K562 (cell line): Measurements from ENCODE around the gene FBRS. TPM values are rescaled to one million over a fixed set of nuclear protein-coding genes. Genes with fewer than 3 reads are reported as not detected.

Source experiments
- CHD1 ChIP-seq: fragments of 200-600 bp; sonication (generic); IDR thresholded peaks from one replicate; pipeline ENCODE4 v1.6.1; 2012; ENCODE audit warnings: mild to moderate bottlenecking, moderate library complexity, low read length, inconsistent platforms
- DLX4 ChIP-seq: fragments of 250-450 bp; sonication (Bioruptor Pico); IDR thresholded peaks from 2 replicates; pipeline ENCODE4 v1.6.1; 2021; ENCODE audit warnings: mild to moderate bottlenecking
- MTA2 ChIP-seq: fragments of 450-650 bp; IDR thresholded peaks from 2 replicates; pipeline ENCODE4 v1.6.1; 2016; ENCODE audit warnings: low read depth
- NCOA6 ChIP-seq: fragments of 450-650 bp; IDR thresholded peaks from 2 replicates; pipeline ENCODE4 v1.6.1; 2017; ENCODE audit warnings: mild to moderate bottlenecking
- SNIP1 ChIP-seq: fragments of 450-650 bp; IDR thresholded peaks from 2 replicates; pipeline ENCODE4 v1.7.1; 2017; ENCODE audit warnings: low read depth, mild to moderate bottlenecking
- TAF9B ChIP-seq: fragments of 450-650 bp; IDR thresholded peaks from 2 replicates; pipeline ENCODE4 v1.6.1; 2018; ENCODE audit warnings: mild to moderate bottlenecking; ENCODE audit not compliant: partially characterized antibody
- XRCC3 ChIP-seq: fragments of 450-650 bp; IDR thresholded peaks from 2 replicates; pipeline ENCODE4 v1.6.1; 2017; ENCODE audit warnings: mild to moderate bottlenecking, moderate library complexity
- ZBTB1 ChIP-seq: sonication (generic); formaldehyde crosslinking; IDR thresholded peaks from 2 replicates; pipeline ENCODE4 v1.8.1; 2023; ENCODE audit warnings: missing genetic modification reagents, low read depth, mild to moderate bottlenecking, borderline replicate concordance
- polyA plus RNA-seq, 8 experiments: library from polyadenylated mRNA; depleted of rRNA in 4 of 8; stranded (reverse) in 5 of 8; unstranded in 3 of 8; fragments of >200 nt; fragmentation: Nextera tagmentation in 2 of 8; fragmentation: Illumina TruSeq in 1 of 8; extraction: Ambion mirVana in 2 of 8; extraction: Trizol in 1 of 8; gene quantifications; 2 replicates each; pipeline versions ENCODE4 v1.2.1 to v1.2.3, GENCODE V29; 2011 to 2014; ENCODE audit warnings: inconsistent platforms in 1 of 8, missing spikeins in 1 of 8
- total RNA-seq, 7 experiments: library from RNA; depleted of rRNA in 6 of 7; stranded (reverse); fragments of >200 nt in 6 of 7; fragmentation: Illumina TruSeq in 2 of 7; extraction: Trizol in 2 of 7; gene quantifications; 2 replicates each; pipeline versions ENCODE4 v1.2.1 to v1.2.3, GENCODE V29; 2011 to 2021; ENCODE audit warnings: low replicate concordance in 1 of 7
- TF ChIP-seq, protein P1 (sequence below), 2 experiments: IDR thresholded peaks; 2 replicates each; pipeline ENCODE4 v1.6.1; 2012; ENCODE audit warnings: improper control_type of control experiment in 2 of 2, low read depth in 2 of 2, low read length in 2 of 2, borderline replicate concordance in 1 of 2
- TF ChIP-seq, protein P2 (sequence below): fragments of 200-600 bp; sonication (generic); IDR thresholded peaks from one replicate; pipeline ENCODE4 v1.6.1; 2012; ENCODE audit warnings: mild to moderate bottlenecking, low read depth, low read length, inconsistent platforms
- TF ChIP-seq, protein P3 (sequence below): fragments of 250-450 bp; sonication (Bioruptor Pico); IDR thresholded peaks from 2 replicates; pipeline ENCODE4 v1.4.0; 2020; ENCODE audit warnings: borderline replicate concordance

The FBRS gene
- total and polyA plus RNA-seq, 9 of the 15 experiments (the other 6 are each of a cell fraction or from before 2014, with no cell fraction given): 0.32 to 59.5 (median 13.1) TPM

- TF ChIP-seq, protein P1, sequence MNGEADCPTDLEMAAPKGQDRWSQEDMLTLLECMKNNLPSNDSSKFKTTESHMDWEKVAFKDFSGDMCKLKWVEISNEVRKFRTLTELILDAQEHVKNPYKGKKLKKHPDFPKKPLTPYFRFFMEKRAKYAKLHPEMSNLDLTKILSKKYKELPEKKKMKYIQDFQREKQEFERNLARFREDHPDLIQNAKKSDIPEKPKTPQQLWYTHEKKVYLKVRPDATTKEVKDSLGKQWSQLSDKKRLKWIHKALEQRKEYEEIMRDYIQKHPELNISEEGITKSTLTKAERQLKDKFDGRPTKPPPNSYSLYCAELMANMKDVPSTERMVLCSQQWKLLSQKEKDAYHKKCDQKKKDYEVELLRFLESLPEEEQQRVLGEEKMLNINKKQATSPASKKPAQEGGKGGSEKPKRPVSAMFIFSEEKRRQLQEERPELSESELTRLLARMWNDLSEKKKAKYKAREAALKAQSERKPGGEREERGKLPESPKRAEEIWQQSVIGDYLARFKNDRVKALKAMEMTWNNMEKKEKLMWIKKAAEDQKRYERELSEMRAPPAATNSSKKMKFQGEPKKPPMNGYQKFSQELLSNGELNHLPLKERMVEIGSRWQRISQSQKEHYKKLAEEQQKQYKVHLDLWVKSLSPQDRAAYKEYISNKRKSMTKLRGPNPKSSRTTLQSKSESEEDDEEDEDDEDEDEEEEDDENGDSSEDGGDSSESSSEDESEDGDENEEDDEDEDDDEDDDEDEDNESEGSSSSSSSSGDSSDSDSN (IDR thresholded peaks at IDR 0.05; ENCODE audit: borderline replicate concordance in 1 of 2, low read depth in 2 of 2, low read length in 2 of 2): peak in 1 of 2 experiments; percentile 39; a peak in 1 of 4 replicates
- no peak for TF ChIP-seq MTA2
- no peak for TF ChIP-seq NCOA6
- TF ChIP-seq, protein P2, sequence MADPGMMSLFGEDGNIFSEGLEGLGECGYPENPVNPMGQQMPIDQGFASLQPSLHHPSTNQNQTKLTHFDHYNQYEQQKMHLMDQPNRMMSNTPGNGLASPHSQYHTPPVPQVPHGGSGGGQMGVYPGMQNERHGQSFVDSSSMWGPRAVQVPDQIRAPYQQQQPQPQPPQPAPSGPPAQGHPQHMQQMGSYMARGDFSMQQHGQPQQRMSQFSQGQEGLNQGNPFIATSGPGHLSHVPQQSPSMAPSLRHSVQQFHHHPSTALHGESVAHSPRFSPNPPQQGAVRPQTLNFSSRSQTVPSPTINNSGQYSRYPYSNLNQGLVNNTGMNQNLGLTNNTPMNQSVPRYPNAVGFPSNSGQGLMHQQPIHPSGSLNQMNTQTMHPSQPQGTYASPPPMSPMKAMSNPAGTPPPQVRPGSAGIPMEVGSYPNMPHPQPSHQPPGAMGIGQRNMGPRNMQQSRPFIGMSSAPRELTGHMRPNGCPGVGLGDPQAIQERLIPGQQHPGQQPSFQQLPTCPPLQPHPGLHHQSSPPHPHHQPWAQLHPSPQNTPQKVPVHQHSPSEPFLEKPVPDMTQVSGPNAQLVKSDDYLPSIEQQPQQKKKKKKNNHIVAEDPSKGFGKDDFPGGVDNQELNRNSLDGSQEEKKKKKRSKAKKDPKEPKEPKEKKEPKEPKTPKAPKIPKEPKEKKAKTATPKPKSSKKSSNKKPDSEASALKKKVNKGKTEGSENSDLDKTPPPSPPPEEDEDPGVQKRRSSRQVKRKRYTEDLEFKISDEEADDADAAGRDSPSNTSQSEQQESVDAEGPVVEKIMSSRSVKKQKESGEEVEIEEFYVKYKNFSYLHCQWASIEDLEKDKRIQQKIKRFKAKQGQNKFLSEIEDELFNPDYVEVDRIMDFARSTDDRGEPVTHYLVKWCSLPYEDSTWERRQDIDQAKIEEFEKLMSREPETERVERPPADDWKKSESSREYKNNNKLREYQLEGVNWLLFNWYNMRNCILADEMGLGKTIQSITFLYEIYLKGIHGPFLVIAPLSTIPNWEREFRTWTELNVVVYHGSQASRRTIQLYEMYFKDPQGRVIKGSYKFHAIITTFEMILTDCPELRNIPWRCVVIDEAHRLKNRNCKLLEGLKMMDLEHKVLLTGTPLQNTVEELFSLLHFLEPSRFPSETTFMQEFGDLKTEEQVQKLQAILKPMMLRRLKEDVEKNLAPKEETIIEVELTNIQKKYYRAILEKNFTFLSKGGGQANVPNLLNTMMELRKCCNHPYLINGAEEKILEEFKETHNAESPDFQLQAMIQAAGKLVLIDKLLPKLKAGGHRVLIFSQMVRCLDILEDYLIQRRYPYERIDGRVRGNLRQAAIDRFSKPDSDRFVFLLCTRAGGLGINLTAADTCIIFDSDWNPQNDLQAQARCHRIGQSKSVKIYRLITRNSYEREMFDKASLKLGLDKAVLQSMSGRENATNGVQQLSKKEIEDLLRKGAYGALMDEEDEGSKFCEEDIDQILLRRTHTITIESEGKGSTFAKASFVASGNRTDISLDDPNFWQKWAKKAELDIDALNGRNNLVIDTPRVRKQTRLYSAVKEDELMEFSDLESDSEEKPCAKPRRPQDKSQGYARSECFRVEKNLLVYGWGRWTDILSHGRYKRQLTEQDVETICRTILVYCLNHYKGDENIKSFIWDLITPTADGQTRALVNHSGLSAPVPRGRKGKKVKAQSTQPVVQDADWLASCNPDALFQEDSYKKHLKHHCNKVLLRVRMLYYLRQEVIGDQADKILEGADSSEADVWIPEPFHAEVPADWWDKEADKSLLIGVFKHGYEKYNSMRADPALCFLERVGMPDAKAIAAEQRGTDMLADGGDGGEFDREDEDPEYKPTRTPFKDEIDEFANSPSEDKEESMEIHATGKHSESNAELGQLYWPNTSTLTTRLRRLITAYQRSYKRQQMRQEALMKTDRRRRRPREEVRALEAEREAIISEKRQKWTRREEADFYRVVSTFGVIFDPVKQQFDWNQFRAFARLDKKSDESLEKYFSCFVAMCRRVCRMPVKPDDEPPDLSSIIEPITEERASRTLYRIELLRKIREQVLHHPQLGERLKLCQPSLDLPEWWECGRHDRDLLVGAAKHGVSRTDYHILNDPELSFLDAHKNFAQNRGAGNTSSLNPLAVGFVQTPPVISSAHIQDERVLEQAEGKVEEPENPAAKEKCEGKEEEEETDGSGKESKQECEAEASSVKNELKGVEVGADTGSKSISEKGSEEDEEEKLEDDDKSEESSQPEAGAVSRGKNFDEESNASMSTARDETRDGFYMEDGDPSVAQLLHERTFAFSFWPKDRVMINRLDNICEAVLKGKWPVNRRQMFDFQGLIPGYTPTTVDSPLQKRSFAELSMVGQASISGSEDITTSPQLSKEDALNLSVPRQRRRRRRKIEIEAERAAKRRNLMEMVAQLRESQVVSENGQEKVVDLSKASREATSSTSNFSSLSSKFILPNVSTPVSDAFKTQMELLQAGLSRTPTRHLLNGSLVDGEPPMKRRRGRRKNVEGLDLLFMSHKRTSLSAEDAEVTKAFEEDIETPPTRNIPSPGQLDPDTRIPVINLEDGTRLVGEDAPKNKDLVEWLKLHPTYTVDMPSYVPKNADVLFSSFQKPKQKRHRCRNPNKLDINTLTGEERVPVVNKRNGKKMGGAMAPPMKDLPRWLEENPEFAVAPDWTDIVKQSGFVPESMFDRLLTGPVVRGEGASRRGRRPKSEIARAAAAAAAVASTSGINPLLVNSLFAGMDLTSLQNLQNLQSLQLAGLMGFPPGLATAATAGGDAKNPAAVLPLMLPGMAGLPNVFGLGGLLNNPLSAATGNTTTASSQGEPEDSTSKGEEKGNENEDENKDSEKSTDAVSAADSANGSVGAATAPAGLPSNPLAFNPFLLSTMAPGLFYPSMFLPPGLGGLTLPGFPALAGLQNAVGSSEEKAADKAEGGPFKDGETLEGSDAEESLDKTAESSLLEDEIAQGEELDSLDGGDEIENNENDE: no peak
- TF ChIP-seq SNIP1: no peak
- TF ChIP-seq TAF9B: no peak
- no peak for TF ChIP-seq DLX4
- TF ChIP-seq, protein P3, sequence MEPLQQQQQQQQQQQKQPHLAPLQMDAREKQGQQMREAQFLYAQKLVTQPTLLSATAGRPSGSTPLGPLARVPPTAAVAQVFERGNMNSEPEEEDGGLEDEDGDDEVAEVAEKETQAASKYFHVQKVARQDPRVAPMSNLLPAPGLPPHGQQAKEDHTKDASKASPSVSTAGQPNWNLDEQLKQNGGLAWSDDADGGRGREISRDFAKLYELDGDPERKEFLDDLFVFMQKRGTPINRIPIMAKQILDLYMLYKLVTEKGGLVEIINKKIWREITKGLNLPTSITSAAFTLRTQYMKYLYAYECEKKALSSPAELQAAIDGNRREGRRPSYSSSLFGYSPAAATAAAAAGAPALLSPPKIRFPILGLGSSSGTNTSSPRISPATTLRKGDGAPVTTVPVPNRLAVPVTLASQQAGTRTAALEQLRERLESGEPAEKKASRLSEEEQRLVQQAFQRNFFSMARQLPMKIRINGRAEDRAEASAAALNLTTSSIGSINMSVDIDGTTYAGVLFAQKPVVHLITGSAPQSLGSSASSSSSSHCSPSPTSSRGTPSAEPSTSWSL: no peak
- no peak for TF ChIP-seq XRCC3
- TF ChIP-seq CHD1: no peak
- TF ChIP-seq ZBTB1 (CRISPR knock-in tag): no peak
Measured at GRCh38 chr16:30650369-30651123, 7.7 kb upstream of the FBRS start, which contains the start of gene PRR14 (continued).
